K562 (cell line): ENCODE data around the gene PEX3. TPM values are rescaled to one million over a fixed set of nuclear protein-coding genes. Genes with fewer than 3 reads are reported as not detected.

Source experiments
- ATAC-seq: fragments of 200-7000 bp; cut with Tn5 transposase; 3 replicates; pipeline ENCODE4 v1.9.1; 2020; ENCODE audit warnings: moderate library complexity
- BruUV-seq: library from RNA; stranded (reverse); fragments of 400-500 nt; replicated peaks from 2 replicates; lab custom pipeline; 2021; lab: Mats Ljungman, UMichigan
- CTCF ChIA-PET: fragments of 300-600 bp; formaldehyde crosslinking; extraction: SDS; loops from one replicate; lab custom pipeline; 2021; ENCODE audit warnings: low intra/inter-chr PET ratio; lab: Yijun Ruan, JAX
- POLR2A ChIA-PET: fragments of 300-600, 350-650 bp; sonication (Branson Sonifier 250); formaldehyde crosslinking; extraction: SDS; loops from one replicate; lab custom pipeline; 2021; ENCODE audit warnings: antibody characterized with exemption, inconsistent platforms; lab: Yijun Ruan, JAX
- DNase-seq, 4 experiments: peaks; one replicate each; pipeline versions ENCODE4 v3.0.0 to v3.0.0-alpha.2; 2011 to 2018; ENCODE audit warnings: low spot score in 3 of 4, mixed read lengths in 3 of 4; ENCODE audit errors: extremely low read depth in 1 of 4
- FAIRE-seq: peaks from 2 replicates; lab custom pipeline; 2011; peaks lifted over from hg19 to GRCh38; lab: Jason Lieb, UNC
- H2AFZ ChIP-seq: 2 replicates; pipeline ENCODE4 v1.6.0; 2011; ENCODE audit warnings: low read depth, low read length, control low read depth, inconsistent platforms
- H3K27ac ChIP-seq: fragments of 200-600 bp; 3 replicates; pipeline ENCODE4 v1.8.0; 2011; ENCODE audit warnings: low read depth, mild to moderate bottlenecking, control low read depth, inconsistent platforms, low read length, moderate library complexity, mixed read lengths; ENCODE audit errors: extremely low read depth
- H3K27me3 ChIP-seq, 2 experiments: fragments of 300-600 bp in 1 of 2; 2 replicates in 1 of 2; 3 replicates in 1 of 2; pipeline versions ENCODE4 v1.6.0 to v1.8.0; 2011; ENCODE audit warnings: inconsistent platforms in 2 of 2, low read length in 2 of 2, mild to moderate bottlenecking in 1 of 2, mixed read lengths in 1 of 2, moderate library complexity in 1 of 2; ENCODE audit not compliant: control insufficient read depth in 2 of 2, insufficient read depth in 2 of 2
- H3K36me3 ChIP-seq: fragments of 300-600 bp; 3 replicates; pipeline ENCODE4 v1.8.0; 2011; ENCODE audit warnings: mild to moderate bottlenecking, low read length, inconsistent platforms; ENCODE audit not compliant: control insufficient read depth, insufficient read depth
- H3K4me1 ChIP-seq, 2 experiments: fragments of 200-600 bp in 1 of 2; replicated peaks in 1 of 2; 2 replicates in 1 of 2; 3 replicates in 1 of 2; pipeline versions ENCODE4 v1.5.1 to v1.8.0; 2011; ENCODE audit warnings: inconsistent platforms in 2 of 2, low read length in 2 of 2, mild to moderate bottlenecking in 1 of 2, mixed read lengths in 1 of 2, moderate library complexity in 1 of 2; ENCODE audit not compliant: control insufficient read depth in 2 of 2, insufficient read depth in 2 of 2
- H3K4me2 ChIP-seq: 2 replicates; pipeline ENCODE4 v1.6.1; 2011; ENCODE audit warnings: low read length, control low read depth, inconsistent platforms, mixed read lengths; ENCODE audit not compliant: insufficient read depth
- H3K4me3 ChIP-seq: fragments of 200-600 bp; sonication (generic), shearing (Covaris generic); 2 replicates; pipeline ENCODE4 v1.5.1; 2016; ENCODE audit warnings: control low read depth, inconsistent platforms
- H3K79me2 ChIP-seq: fragments of 200-600 bp; 3 replicates; pipeline ENCODE4 v1.8.0; 2011; ENCODE audit warnings: low read length, inconsistent platforms; ENCODE audit not compliant: control insufficient read depth, insufficient read depth
- H3K9ac ChIP-seq, 2 experiments: 2 replicates each; pipeline versions ENCODE4 v1.6.0 to v1.6.1; 2011; ENCODE audit warnings: low read depth in 2 of 2, low read length in 2 of 2, control low read depth in 1 of 2, inconsistent platforms in 1 of 2, mild to moderate bottlenecking in 1 of 2, mixed read lengths in 1 of 2; ENCODE audit not compliant: insufficient read depth in 1 of 2
- H3K9me1 ChIP-seq: one replicate; pipeline ENCODE4 v1.6.0; 2011; ENCODE audit warnings: inconsistent platforms, mild to moderate bottlenecking, low read length, moderate library complexity; ENCODE audit not compliant: control insufficient read depth, insufficient read depth
- H3K9me3 ChIP-seq: replicated peaks from 2 replicates; pipeline ENCODE4 v1.5.1; 2011; ENCODE audit warnings: low read depth, low read length, inconsistent platforms; ENCODE audit not compliant: control insufficient read depth, insufficient read depth
- H4K20me1 ChIP-seq: replicated peaks from 2 replicates; pipeline ENCODE4 v1.6.1; 2011; ENCODE audit warnings: low read length, inconsistent platforms, mixed read lengths; ENCODE audit not compliant: control insufficient read depth, insufficient read depth
- BDP1 ChIP-seq: IDR thresholded peaks from 3 replicates; pipeline ENCODE4 v1.6.1; 2011; ENCODE audit not compliant: insufficient read length, insufficient read depth
- CSDE1 ChIP-seq, 2 experiments: fragments of 450-650 bp; IDR thresholded peaks; 2 replicates each; pipeline ENCODE4 v1.6.1; 2016; ENCODE audit warnings: mild to moderate bottlenecking in 1 of 2
- PYGO2 ChIP-seq: fragments of 450-650 bp; IDR thresholded peaks from 2 replicates; pipeline ENCODE4 v1.6.1; 2016; ENCODE audit warnings: mild to moderate bottlenecking, missing genetic modification characterization, moderate library complexity, missing compliant biosample characterization
- SAFB ChIP-seq: fragments of 200-400 bp; formaldehyde crosslinking; IDR thresholded peaks from 2 replicates; pipeline ENCODE4 v1.6.1; 2017; ENCODE audit warnings: low read depth, low read length, borderline replicate concordance
- SMARCC2 ChIP-seq: fragments of 450-650 bp; IDR thresholded peaks from 2 replicates; pipeline ENCODE4 v1.6.1; 2017; ENCODE audit warnings: antibody characterized with exemption, moderate library complexity, mild to moderate bottlenecking, low read depth
- ZNF165 ChIP-seq: fragments of 250-450 bp; sonication (Bioruptor Pico); IDR thresholded peaks from 2 replicates; pipeline ENCODE4 v1.4.0; 2020; ENCODE audit warnings: borderline replicate concordance
- ZNF41 ChIP-seq: fragments of 250-450 bp; sonication (Bioruptor Pico); conservative IDR thresholded peaks from 2 replicates; pipeline ENCODE4 v1.4.0; 2020; ENCODE audit warnings: mild to moderate bottlenecking
- ZNF76 ChIP-seq: fragments of 250-450 bp; sonication (Bioruptor Pico); IDR thresholded peaks from 2 replicates; pipeline ENCODE4 v1.4.0; 2020; ENCODE audit warnings: mild to moderate bottlenecking, moderate library complexity, borderline replicate concordance
- WGBS: fragments of 100-300 bp; shearing (Covaris generic); methylation state at CpG from one replicate; pipeline ENCODE4 v1.1.6; 2016; ENCODE audit warnings: low coverage, mixed read lengths; ENCODE audit not compliant: insufficient coverage; ENCODE audit errors: missing lambda C conversion rate; 5-methylcytosine and 5-hydroxymethylcytosine counted together
- in situ Hi-C: fragments of 300-500 bp; cut with MboI; formaldehyde crosslinking; loops from 4 replicates; pipeline ENCODE4 v1.15.0; 2018; ENCODE audit warnings: inconsistent platforms, mixed read lengths
- intact Hi-C: fragments of 100-400 bp; cut with micrococcal nuclease; formaldehyde crosslinking; loops from 2 replicates; pipeline ENCODE4 v1.14.2; 2022
- polyA plus RNA-seq, 8 experiments: library from polyadenylated mRNA; depleted of rRNA in 4 of 8; stranded (reverse) in 5 of 8; unstranded in 3 of 8; fragments of >200 nt; fragmentation: Nextera tagmentation in 2 of 8; fragmentation: Illumina TruSeq in 1 of 8; extraction: Ambion mirVana in 2 of 8; extraction: Trizol in 1 of 8; gene quantifications; 2 replicates each; pipeline versions ENCODE4 v1.2.1 to v1.2.3, GENCODE V29; 2011 to 2014; ENCODE audit warnings: inconsistent platforms in 1 of 8, missing spikeins in 1 of 8
- small RNA-seq: library from RNA; depleted of rRNA; stranded (forward); fragments of <200 nt; gene quantifications from one replicate; pipeline ENCODE3, GENCODE V24; 2014
- total RNA-seq, 7 experiments: library from RNA; depleted of rRNA in 6 of 7; stranded (reverse); fragments of >200 nt in 6 of 7; fragmentation: Illumina TruSeq in 2 of 7; extraction: Trizol in 2 of 7; gene quantifications; 2 replicates each; pipeline versions ENCODE4 v1.2.1 to v1.2.3, GENCODE V29; 2011 to 2021; ENCODE audit warnings: low replicate concordance in 1 of 7
- TF ChIP-seq, protein P1 (sequence below): fragments of 250-450 bp; sonication (Bioruptor Pico); IDR thresholded peaks from 2 replicates; pipeline ENCODE4 v1.8.0; 2022; ENCODE audit warnings: inconsistent platforms

The PEX3 gene
- total and polyA plus RNA-seq, 9 of the 15 experiments (the other 6 are each of a cell fraction or from before 2014, with no cell fraction given): 17.3 to 69.6 (median 32.7) TPM

DNA sequence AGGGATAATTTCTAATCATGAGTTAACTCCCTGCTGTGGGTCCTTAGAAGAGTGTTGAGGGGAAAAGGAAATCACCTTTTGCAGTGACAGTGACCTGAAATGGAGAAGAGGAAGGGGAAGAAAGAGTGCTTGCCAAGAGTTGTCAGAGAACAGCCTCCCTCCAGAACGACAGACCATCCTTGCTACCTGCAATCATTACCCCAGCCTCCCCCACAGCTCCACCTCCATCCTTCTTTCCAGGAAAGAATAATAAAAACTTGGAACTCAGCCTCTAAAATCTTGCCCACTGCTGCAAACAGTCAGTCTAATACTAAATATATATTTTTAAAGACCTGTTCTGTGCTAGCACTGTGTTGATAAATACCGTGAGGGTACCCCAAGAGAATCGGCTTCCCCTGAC lies 89.6 kb downstream of the PEX3 start:
- Histone ChIP-seq H3K27me3 (peaks cover 24 to 33% of the 10 kb centered on the region in 2 experiments), H3K9me3 (no peaks in the 10 kb centered on the region), H3K36me3 (no peaks in the 10 kb centered on the region), H3K4me3 (no peak overlapping the region), H3K79me2 (no peaks in the 10 kb centered on the region), H3K9ac (no peak overlapping the region), H3K27ac (no peak overlapping the region), H3K4me2 (no peak overlapping the region), H3K4me1 (peaks cover 1 to 7% of the 10 kb centered on the region in 2 experiments; a peak in 4 of 5 replicates), H3K9me1 (no peaks in the 10 kb centered on the region), H4K20me1 (no peaks in the 10 kb centered on the region), H2AFZ (no peak overlapping the region)
- ChIA-PET CTCF (no interaction called here), POLR2A (interaction anchor here (0.7 kb wide), 1 partner anchor 21 kb away, joined by 3 read pairs; no protein-coding TSS in a partner anchor)
- intact Hi-C loops (no loop called here), in situ Hi-C loops (no loop called here)
- 0% methylated on average over 3 of the region's 3 CpGs for WGBS
- no peak for DNase-seq
- no peak for FAIRE-seq
- ATAC-seq: no peak
- BruUV-seq: no TSS peak
- TF ChIP-seq BDP1: no peak
- no peak for TF ChIP-seq ZNF165 (CRISPR knock-in tag)
- TF ChIP-seq ZNF41 (CRISPR knock-in tag): no peak
- TF ChIP-seq ZNF76 (CRISPR knock-in tag): no peak
- TF ChIP-seq CSDE1 (IDR thresholded peaks at IDR 0.05): no peak
- no peak for TF ChIP-seq SMARCC2
- no peak for TF ChIP-seq SAFB
- TF ChIP-seq, protein P1, sequence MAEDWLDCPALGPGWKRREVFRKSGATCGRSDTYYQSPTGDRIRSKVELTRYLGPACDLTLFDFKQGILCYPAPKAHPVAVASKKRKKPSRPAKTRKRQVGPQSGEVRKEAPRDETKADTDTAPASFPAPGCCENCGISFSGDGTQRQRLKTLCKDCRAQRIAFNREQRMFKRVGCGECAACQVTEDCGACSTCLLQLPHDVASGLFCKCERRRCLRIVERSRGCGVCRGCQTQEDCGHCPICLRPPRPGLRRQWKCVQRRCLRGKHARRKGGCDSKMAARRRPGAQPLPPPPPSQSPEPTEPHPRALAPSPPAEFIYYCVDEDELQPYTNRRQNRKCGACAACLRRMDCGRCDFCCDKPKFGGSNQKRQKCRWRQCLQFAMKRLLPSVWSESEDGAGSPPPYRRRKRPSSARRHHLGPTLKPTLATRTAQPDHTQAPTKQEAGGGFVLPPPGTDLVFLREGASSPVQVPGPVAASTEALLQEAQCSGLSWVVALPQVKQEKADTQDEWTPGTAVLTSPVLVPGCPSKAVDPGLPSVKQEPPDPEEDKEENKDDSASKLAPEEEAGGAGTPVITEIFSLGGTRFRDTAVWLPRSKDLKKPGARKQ (CRISPR knock-in tag): no peak
- TF ChIP-seq PYGO2 (tag): no peak

Small RNA genes lying within 50 kb of the gene (small RNA-seq; reads per million reads assigned to genes)
- 0.95 reads per million, percentile 56 among the genes with 10 or more reads in this experiment for gene RNA5SP221

Other genes with a start within 250 kb of the PEX3 start
- gene ADAT2, start 110 bp upstream of the PEX3 start, total RNA-seq (2014; rRNA removed): 21.4 and 22.6 TPM in 2 replicates
- 35.7 and 41.0 TPM in 2 replicates for gene ADAT2, start 110 bp upstream of the PEX3 start, total RNA-seq (2014; rRNA removed; fragmentation: Illumina TruSeq; extraction: Trizol)
- 29.0 and 32.7 TPM in 2 replicates for gene ADAT2, start 110 bp upstream of the PEX3 start, total RNA-seq (2015; rRNA removed; fragmentation: Illumina TruSeq; extraction: Trizol)
- gene ADAT2, start 110 bp upstream of the PEX3 start, total RNA-seq (2021): 25.9 and 28.4 TPM in 2 replicates
- gene ADAT2, start 110 bp upstream of the PEX3 start, polyA plus RNA-seq (2011; rRNA removed): 48.4 and 60.6 TPM in 2 replicates
- 29.7 and 31.7 TPM in 2 replicates for gene ADAT2, start 110 bp upstream of the PEX3 start, polyA plus RNA-seq (2014; fragmentation: Illumina TruSeq; extraction: Trizol)
- gene ADAT2, start 110 bp upstream of the PEX3 start, polyA plus RNA-seq (2014; fragmentation: Nextera tagmentation; extraction: Ambion mirVana): 10 to 100 TPM; 13.0 to 18.5 TPM
- 46.7 and 62.5 TPM in 2 replicates for gene ADAT2, start 110 bp upstream of the PEX3 start, polyA plus RNA-seq (2014; rRNA removed)
- gene FUCA2, start 60.9 kb downstream of the PEX3 start, total RNA-seq (2014; rRNA removed): 59.2 and 71.2 TPM in 2 replicates
- gene FUCA2, start 60.9 kb downstream of the PEX3 start, total RNA-seq (2014; rRNA removed; fragmentation: Illumina TruSeq; extraction: Trizol): 79.3 and 82.9 TPM in 2 replicates
- gene FUCA2, start 60.9 kb downstream of the PEX3 start, total RNA-seq (2015; rRNA removed; fragmentation: Illumina TruSeq; extraction: Trizol): 78.2 and 82.5 TPM in 2 replicates
- 112 and 117 TPM in 2 replicates for gene FUCA2, start 60.9 kb downstream of the PEX3 start, total RNA-seq (2021)
- gene FUCA2, start 60.9 kb downstream of the PEX3 start, polyA plus RNA-seq (2011; rRNA removed): 58.7 and 80.9 TPM in 2 replicates
- 67.7 and 79.3 TPM in 2 replicates for gene FUCA2, start 60.9 kb downstream of the PEX3 start, polyA plus RNA-seq (2014; fragmentation: Illumina TruSeq; extraction: Trizol)
- gene FUCA2, start 60.9 kb downstream of the PEX3 start, polyA plus RNA-seq (2014; fragmentation: Nextera tagmentation; extraction: Ambion mirVana): 10 to 100 TPM; 20.6 to 23.9 TPM
- 66.8 and 72.6 TPM in 2 replicates for gene FUCA2, start 60.9 kb downstream of the PEX3 start, polyA plus RNA-seq (2014; rRNA removed)
- 29.4 and 38.1 TPM in 2 replicates for gene PHACTR2, start 227.2 kb downstream of the PEX3 start, total RNA-seq (2014; rRNA removed)
- gene PHACTR2, start 227.2 kb downstream of the PEX3 start, total RNA-seq (2014; rRNA removed; fragmentation: Illumina TruSeq; extraction: Trizol): 46.5 and 55.7 TPM in 2 replicates
- gene PHACTR2, start 227.2 kb downstream of the PEX3 start, total RNA-seq (2015; rRNA removed; fragmentation: Illumina TruSeq; extraction: Trizol): 45.7 and 52.5 TPM in 2 replicates
- 36.2 and 44.2 TPM in 2 replicates for gene PHACTR2, start 227.2 kb downstream of the PEX3 start, total RNA-seq (2021)
- 13.0 and 16.1 TPM in 2 replicates for gene PHACTR2, start 227.2 kb downstream of the PEX3 start, polyA plus RNA-seq (2011; rRNA removed)
- 19.5 and 22.9 TPM in 2 replicates for gene PHACTR2, start 227.2 kb downstream of the PEX3 start, polyA plus RNA-seq (2014; fragmentation: Illumina TruSeq; extraction: Trizol)
- gene PHACTR2, start 227.2 kb downstream of the PEX3 start, polyA plus RNA-seq (2014; fragmentation: Nextera tagmentation; extraction: Ambion mirVana): 10 to 100 TPM in 1 of 2 experiments, 1 to 10 TPM in 1; 5.3 to 13.9 TPM
- 13.2 and 15.1 TPM in 2 replicates for gene PHACTR2, start 227.2 kb downstream of the PEX3 start, polyA plus RNA-seq (2014; rRNA removed)